GM18511 (cell line): Measurements from ENCODE around the gene ABHD10.

Experiments used
- ATAC-seq: cut with Tn5 transposase; IDR thresholded peaks from one replicate; pipeline ENCODE4 v1.9.1; 2021; ENCODE audit warnings: mild to moderate bottlenecking, moderate library complexity; ENCODE audit not compliant: unreplicated experiment

Gene ABHD10

DNA sequence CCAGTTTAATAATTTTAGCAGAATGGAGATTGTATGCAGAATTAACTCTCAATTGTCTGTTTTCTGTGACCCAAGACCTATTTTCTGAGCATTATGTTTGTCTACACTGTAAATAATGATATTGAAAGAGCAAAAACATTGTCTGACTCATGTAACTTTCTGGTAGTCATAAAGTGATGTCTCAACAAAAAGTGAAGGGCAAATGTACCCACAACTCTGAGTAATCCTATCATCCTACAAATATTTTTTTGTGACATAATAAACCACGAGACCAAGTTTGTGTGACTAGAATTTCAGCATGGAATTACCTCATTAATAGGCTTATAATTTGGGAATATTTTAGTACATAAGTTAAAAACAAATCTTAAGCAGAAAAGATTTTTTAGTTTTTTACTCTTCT is 15.4 kb upstream of the ABHD10 start:
- ATAC-seq: no peak

DNA sequence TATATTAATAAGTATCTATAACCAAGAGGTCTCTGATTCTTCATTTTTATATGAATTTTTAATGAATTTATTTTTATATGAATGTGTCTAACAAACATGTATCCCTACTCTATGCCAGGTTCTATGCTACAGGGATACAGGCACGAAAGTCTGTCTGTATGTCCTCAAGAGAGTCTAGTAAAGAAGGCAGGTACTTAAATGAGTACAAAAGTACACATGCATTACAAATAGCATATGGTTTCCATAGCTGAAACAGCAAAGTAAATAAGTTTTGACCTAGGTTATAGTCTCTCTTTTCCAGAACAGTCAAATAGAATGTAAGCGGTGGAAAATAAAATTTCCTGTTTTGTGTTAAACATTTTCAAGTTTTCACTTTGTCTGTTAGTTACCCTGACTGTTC is 13.3 kb upstream of the ABHD10 start:
- no peak for ATAC-seq

GRCh38 chr3:111967068-111967467 is 11.8 kb upstream of the ABHD10 start:
- ATAC-seq: no peak

- ATAC-seq: peak; percentile 97
Measured at GRCh38 chr3:111967651-111968274, 11.1 kb upstream of the ABHD10 start.

DNA sequence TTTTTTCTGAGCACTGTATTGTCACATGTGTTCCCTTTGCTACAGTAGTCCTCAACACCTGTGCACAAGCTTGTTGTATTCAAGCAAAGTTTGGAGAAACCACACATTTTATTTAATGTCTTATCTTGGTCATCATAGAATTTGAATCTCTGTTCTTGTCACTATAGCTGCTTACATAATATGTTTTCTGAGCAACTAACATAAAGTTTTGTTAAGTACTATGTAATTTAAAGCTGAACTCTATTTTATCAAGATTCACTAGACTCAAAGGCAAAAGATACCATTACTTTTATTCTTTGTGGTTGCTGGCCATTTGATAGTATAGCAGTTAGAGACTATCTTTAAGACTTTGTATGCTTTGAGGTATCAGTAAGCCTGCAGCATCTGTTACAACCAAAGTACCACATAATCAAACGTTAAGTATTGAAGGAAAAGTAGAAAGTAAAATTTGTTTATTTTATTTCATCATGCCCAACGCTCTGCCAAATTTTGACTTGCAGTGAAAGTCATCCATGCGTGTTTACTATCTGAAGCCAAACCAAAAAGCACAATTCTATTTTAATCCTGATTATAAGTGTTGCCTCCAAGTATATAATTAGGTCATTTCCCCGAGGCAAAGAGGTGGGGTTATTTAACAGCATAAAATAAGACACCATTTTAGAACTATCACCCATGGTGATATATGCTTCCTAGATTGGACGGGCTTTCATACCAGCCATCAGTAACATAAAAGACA is 10.3 kb upstream of the ABHD10 start:
- no peak for ATAC-seq

- ATAC-seq: no peak
Measured at GRCh38 chr3:111970376-111970775, 8.4 kb upstream of the ABHD10 start.

DNA sequence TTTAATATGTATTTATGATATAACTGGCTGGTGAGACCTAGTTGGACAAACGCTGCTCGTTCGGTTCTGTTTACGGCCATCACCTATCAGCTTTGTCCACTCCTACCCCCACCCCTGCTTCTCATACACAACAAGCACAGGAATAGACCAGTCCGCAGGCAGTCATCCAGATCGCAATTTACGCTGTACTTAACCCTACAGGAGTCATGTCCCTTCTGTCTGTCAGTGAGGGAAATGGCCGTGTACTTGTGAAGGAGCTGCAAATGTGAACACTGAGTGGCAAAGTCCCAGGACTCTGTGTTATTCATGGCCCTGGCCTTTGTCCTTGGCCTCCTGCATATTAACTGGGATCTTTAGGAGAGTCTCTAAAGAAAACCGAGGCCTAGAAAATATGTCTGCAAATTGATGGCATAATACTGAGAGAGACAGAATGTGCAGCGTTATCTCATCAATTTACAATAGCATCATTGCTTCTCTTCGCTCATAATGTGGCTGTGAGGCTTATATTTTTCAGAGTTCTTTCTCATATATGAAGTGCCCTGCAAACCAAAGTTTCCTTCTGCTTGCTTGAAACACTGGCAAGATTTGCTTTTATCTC is 7.2 kb upstream of the ABHD10 start:
- ATAC-seq: no peak

DNA sequence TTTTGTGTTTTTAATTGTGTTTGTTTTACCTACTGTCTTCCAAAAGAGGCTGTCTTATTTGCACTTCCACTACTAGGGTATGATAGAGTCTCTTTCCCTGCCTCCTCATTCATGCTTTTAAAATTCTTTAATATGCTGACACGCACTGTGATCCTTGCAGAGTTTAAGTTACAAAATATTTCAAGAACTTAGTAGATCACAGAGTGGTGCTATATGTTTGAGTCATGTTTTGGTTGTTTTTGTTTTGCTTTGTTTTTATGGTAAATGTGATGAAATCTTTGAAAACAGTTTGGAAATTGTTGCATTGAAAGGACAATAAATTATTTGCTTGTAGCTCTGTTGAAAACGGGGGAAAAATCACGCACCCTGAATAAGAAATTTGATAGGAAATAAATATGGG is 5.9 kb upstream of the ABHD10 start:
- no peak for ATAC-seq

- ATAC-seq: no peak
Measured at GRCh38 chr3:111975131-111975530, 3.7 kb upstream of the ABHD10 start.

GRCh38 chr3:111976254-111976653 is 2.6 kb upstream of the ABHD10 start:
- no peak for ATAC-seq

GRCh38 chr3:111979434-111980038 is 710 bp downstream of the ABHD10 start:
- peak; percentile 51 for ATAC-seq

DNA sequence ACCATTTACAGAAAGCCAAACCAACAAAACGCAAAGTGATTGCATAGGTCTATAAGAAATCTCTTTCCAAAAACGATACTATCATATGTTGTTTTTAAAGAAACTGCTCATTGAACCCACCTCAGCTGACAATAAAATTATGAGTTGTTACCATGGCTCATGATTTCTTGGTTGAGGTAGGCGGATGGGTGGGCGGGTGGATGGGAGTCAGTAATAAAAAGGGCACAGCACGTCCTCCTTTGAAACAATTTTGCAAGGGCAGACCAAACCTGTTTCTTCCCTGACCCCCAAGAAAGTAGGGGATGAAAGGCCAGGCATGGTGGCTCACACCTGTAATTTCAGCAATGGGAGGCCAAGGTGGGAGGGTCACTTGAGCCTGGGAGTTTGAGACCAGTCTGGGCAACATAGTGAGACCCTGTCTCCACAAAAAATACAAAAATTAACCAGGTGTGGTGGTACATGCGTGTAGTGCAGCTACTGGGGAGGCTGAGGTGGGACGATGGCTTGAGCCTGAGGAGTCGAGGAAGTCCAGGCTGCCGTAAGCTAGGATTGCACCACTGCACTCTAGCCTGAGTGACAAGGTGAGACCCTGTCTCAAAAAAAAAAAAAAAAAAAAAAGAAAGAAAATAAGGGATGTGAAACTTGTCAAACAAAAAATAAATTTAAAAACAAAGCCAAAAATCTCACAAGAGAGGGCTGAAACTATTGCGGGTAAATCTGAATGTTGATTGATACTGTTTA is 2.1 kb downstream of the ABHD10 start:
- ATAC-seq: no peak

GRCh38 chr3:111981457-111981763 is 2.6 kb downstream of the ABHD10 start:
- ATAC-seq: no peak

- ATAC-seq: no peak
Measured at GRCh38 chr3:111984636-111985298, 5.9 kb downstream of the ABHD10 start.

DNA sequence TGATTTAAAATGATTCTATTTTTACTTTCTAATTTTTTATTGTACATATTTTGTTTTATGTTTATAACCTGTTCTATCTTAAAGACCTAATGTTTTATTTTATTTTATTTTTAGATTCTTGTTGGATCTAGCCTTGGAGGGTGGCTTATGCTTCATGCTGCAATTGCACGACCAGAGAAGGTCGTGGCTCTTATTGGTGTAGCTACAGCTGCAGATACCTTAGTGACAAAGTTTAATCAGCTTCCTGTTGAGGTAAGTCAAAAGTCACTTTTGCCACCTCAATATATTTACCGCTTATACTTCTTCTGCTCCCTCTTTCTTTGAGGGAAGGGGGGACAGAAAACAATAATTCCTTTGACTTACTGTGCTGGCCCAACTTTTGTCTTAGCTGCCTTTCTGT is 8.0 kb downstream of the ABHD10 start:
- ATAC-seq: no peak

DNA sequence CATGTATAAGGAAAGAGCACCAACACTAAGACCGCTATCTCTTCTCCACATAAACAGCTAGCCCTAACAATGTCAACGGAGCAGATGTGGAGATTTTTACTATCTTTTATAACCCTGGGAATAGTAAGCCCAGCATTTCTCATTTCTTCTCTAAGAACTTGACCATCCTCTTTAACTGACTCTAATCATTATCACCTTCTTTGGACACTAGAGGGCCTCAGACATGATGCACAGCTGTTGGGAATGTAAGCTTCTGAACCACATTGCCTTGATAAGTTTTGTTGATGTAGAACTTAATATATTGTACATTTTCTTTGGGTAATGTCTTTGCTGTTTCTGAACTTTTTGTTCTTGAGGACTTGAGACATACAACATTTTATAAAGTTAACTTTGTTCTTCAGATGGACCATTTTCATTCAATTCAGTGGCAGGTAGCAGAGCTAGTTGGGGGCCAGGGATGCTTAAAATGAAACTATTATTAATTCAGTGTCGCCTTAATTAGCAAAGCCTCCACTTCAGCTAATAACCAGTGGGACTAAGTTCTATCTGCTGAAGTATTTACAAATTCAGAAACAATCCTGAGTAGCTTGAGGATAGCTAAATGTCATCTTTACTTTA is 10.3 kb downstream of the ABHD10 start:
- ATAC-seq: peak; percentile 97

GRCh38 chr3:111993038-111993437 is 14.2 kb downstream of the ABHD10 start:
- ATAC-seq: no peak

- ATAC-seq: peak; percentile 63
Measured at GRCh38 chr3:111998636-111999483, 20.0 kb downstream of the ABHD10 start, which contains the start of gene TAGLN3. Gene TAGLN3, plus strand, starts transcription at chr3:111998922. Its CDS starts 501 bp downstream, at chr3:111999423.
